Cardiac muscle cell (in vitro differentiated cells and primary cell): ENCODE data around the gene NR1I2. TPM values are rescaled to one million over a fixed set of nuclear protein-coding genes. Genes with fewer than 3 reads are reported as not detected.

Experiments
- DNase-seq, 2 donors: peaks; one replicate each; pipeline versions ENCODE4 v3.0.0 to v3.0.0-alpha.2; 2010 to 2017; ENCODE audit warnings: low read depth in 1 of 2, low spot score in 1 of 2
- H3K27ac ChIP-seq: fragments of 200-600 bp; sonication (generic); 2 replicates; pipeline ENCODE4 v1.5.1; 2016
- H3K27me3 ChIP-seq: fragments of 200-600 bp; sonication (generic); 2 replicates; pipeline ENCODE4 v1.6.0; 2016; ENCODE audit warnings: control low read depth
- H3K36me3 ChIP-seq: fragments of 200-600 bp; sonication (generic); 2 replicates; pipeline ENCODE4 v1.5.1; 2016; ENCODE audit warnings: control low read depth
- H3K4me1 ChIP-seq: fragments of 200-600 bp; sonication (generic); 2 replicates; pipeline ENCODE4 v1.8.1; 2017; ENCODE audit warnings: low read depth, mild to moderate bottlenecking, mixed run types
- H3K4me3 ChIP-seq: fragments of 200-600 bp; sonication (generic); 2 replicates; pipeline ENCODE4 v1.5.1; 2016; ENCODE audit warnings: mild to moderate bottlenecking
- H3K9me3 ChIP-seq: fragments of 200-600 bp; sonication (generic); 2 replicates; pipeline ENCODE4 v1.5.1; 2017; ENCODE audit warnings: low read depth, mild to moderate bottlenecking, control low read depth
- polyA plus RNA-seq: library from polyadenylated mRNA; unstranded; fragments of >200 nt; fragmentation: Nextera tagmentation; extraction: Ambion mirVana; gene quantifications from 2 replicates; pipeline ENCODE4 v1.2.1, GENCODE V29; 2016
- total RNA-seq: library from RNA; depleted of rRNA; stranded (reverse); fragments of >200 nt; gene quantifications from 2 replicates; pipeline ENCODE4 v1.2.3, GENCODE V29; 2016
- TF ChIP-seq, protein P1 (sequence below): IDR thresholded peaks from 2 replicates; pipeline ENCODE4 v1.5.1; 2012; ENCODE audit warnings: low read depth, mild to moderate bottlenecking, low read length

The NR1I2 gene
- total and polyA plus RNA-seq, 2 experiments from 2014 or later, result 0.06 TPM; not detected in 1

DNA sequence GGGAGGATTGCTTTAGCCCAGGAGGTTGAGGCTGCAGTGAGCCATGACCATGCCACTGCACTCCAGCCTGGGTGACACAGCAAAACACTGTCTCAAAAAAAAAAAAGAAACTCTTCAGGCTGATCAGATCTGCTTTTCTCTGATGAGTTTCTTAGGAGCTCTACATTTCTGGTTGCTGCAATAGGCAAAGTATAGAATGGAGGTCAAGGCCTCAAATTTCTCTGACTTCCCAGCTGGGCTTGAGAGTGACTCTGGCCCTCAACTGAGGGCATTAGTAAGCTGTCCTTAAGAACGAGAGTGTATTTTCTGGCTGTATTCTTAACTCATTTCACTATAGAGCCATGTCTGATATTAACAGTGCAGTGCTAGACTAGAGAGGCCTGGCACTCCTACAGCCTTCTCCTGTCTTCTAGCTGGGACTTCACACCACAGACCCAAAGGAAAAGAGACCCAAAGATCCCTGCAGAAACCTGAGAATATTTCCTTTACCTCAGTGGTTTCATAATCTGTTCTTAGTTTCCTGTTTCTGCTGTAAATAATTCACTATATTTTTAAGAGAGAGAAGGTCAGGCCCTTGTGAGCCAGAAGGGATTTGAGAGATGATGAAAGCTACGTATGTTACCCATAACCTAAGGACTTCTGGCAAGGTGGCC is 2.0 kb upstream of the NR1I2 start:
- DNase-seq, result no peak
- no peaks in the 10 kb centered on the region for H3K4me1 ChIP-seq
- H3K27me3 ChIP-seq, result no peaks in the 10 kb centered on the region
- H3K9me3 ChIP-seq, result no peaks in the 10 kb centered on the region
- no peaks in the 10 kb centered on the region for H3K36me3 ChIP-seq
- no peak overlapping the region for H3K27ac ChIP-seq
- H3K4me3 ChIP-seq, result no peak overlapping the region
- TF ChIP-seq, protein P1, sequence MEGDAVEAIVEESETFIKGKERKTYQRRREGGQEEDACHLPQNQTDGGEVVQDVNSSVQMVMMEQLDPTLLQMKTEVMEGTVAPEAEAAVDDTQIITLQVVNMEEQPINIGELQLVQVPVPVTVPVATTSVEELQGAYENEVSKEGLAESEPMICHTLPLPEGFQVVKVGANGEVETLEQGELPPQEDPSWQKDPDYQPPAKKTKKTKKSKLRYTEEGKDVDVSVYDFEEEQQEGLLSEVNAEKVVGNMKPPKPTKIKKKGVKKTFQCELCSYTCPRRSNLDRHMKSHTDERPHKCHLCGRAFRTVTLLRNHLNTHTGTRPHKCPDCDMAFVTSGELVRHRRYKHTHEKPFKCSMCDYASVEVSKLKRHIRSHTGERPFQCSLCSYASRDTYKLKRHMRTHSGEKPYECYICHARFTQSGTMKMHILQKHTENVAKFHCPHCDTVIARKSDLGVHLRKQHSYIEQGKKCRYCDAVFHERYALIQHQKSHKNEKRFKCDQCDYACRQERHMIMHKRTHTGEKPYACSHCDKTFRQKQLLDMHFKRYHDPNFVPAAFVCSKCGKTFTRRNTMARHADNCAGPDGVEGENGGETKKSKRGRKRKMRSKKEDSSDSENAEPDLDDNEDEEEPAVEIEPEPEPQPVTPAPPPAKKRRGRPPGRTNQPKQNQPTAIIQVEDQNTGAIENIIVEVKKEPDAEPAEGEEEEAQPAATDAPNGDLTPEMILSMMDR, result no peak

DNA sequence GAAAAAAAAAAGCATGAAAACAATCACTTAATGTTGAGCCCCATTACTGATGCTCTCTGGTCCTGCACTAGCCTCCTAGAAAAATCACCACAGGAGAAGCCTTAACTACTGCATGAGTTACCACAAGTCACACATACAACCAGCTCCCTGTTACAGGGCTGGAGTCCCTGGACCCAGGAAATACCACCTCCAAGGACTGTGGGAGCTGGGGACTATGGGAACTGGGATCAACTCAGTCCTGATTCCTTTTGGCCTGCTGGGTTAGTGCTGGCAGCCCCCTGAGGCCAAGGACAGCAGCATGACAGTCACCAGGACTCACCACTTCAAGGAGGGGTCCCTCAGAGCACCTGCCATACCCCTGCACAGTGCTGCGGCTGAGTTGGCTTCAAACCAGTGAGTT is 559 bp downstream of the NR1I2 start:
- Histone ChIP-seq H3K4me1 (no peaks in the 10 kb centered on the region), H3K4me3 (no peak overlapping the region), H3K27me3 (no peaks in the 10 kb centered on the region), H3K27ac (no peak overlapping the region), H3K9me3 (no peaks in the 10 kb centered on the region), H3K36me3 (no peaks in the 10 kb centered on the region)
- TF ChIP-seq, protein P1, result no peak
- no peak for DNase-seq

DNA sequence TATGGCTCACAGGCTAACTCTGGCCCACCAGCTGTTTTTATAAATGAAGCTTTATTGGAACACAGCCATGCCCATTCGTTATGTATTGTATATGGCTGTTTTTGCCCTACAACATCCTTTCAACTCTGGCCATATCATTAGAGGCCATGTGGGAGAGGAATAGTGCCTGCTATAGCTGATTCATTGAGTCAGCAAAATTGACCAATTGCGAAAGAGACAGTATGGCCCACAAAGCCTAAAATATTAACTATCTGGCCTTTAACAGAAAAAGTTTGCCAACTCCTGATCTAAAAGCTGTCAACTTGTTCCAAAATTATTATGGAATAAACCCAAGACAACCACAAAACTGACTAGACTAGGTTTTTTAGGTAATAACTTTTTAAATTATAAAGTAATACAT is 1.4 kb downstream of the NR1I2 start:
- TF ChIP-seq, protein P1, result no peak
- DNase-seq, result peak in 1 of 2 donors; percentile 5
- no peaks in the 10 kb centered on the region for H3K36me3 ChIP-seq
- no peaks in the 10 kb centered on the region for H3K4me1 ChIP-seq
- no peak overlapping the region for H3K4me3 ChIP-seq
- H3K9me3 ChIP-seq, result no peaks in the 10 kb centered on the region
- no peak overlapping the region for H3K27ac ChIP-seq
- H3K27me3 ChIP-seq, result no peaks in the 10 kb centered on the region

DNA sequence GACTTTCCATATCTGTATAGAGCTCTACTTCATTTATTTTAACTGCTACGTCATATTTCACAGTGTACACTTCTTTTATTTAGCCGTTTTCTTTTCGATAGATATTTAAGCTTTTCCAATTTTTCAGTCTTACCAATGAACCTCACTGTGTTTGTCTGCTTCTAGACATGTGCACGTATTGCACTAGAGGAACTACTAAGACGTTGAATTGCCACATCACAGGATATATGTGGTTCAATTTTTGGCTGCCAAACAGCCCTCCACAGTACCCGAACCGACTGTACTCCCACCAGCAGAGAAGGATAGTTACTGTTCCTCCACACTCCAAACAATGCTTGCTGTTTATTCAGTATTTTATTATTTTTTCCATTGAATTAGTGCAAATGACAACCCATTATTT is 2.0 kb downstream of the NR1I2 start:
- peak in 1 of 2 donors; percentile 34 for DNase-seq
- TF ChIP-seq, protein P1, result no peak
- no peak overlapping the region for H3K4me3 ChIP-seq
- no peaks in the 10 kb centered on the region for H3K27me3 ChIP-seq
- H3K4me1 ChIP-seq, result no peaks in the 10 kb centered on the region
- no peak overlapping the region for H3K27ac ChIP-seq
- no peaks in the 10 kb centered on the region for H3K36me3 ChIP-seq
- no peaks in the 10 kb centered on the region for H3K9me3 ChIP-seq

DNA sequence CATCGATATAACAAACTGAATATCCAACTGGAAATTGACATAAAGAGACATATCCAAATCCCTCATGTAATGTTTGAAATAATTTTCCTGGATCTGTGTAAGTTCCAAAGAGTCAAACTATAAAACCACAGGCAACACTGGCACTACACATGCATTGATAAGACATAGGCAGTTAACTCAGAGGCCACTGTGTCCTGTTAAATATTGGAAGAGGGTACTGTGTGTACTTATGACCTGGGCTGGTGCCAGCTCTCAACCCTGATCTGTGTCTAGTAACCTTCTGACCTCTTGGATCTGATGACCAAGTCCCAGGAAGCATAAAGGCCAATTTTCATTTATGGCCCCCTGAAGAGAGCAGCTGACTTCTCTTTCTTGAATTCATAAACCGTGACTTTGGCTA is 4.5 kb downstream of the NR1I2 start:
- H3K9me3 ChIP-seq, result no peaks in the 10 kb centered on the region

More for the DNA sequence above, 4.5 kb downstream of the NR1I2 start:
- Histone ChIP-seq H3K36me3 (no peaks in the 10 kb centered on the region), H3K4me3 (no peak overlapping the region), H3K27me3 (no peaks in the 10 kb centered on the region), H3K27ac (no peak overlapping the region), H3K4me1 (no peaks in the 10 kb centered on the region)
- TF ChIP-seq, protein P1, result no peak
- DNase-seq, result no peak
